ENCODE results near the gene IL36B.
A peak's percentile ranks its signal among the peaks of the same experiment; 100 is the strongest.

The IL36B gene

GRCh38 chr2:112996635-112997034 is 56.0 kb downstream of the IL36B start:
- Histone ChIP-seq H3K27ac (no peak overlapping the region), H3K4me1 (peaks cover 0 to 9% (median 7%) of the 10 kb centered on the region in 10 experiments; a peak in 16 of 20 replicates), H3K4me2 (peak overlapping the region in 8 of 11 experiments; percentile 38 to 65 (median 44); a peak in 15 of 22 replicates), H3K27me3 (no peaks in the 10 kb centered on the region), H3K9me3 (replicated peaks in 1 of 11) (peaks cover 26 to 45% (median 36%) of the 10 kb centered on the region in 11 experiments), H3K4me3 (no peak overlapping the region), H4K20me1 (no peaks in the 10 kb centered on the region), H3K9ac (no peak overlapping the region), H3K36me3 (no peaks in the 10 kb centered on the region)
- TF ChIP-seq Cebpa-rat (IDR thresholded peaks at IDR 0.05): no peak

GRCh38 chr2:112995346-112995920 is 57.2 kb downstream of the IL36B start:
- peaks cover 21 to 43% (median 30%) of the 10 kb centered on the region in 11 experiments for H3K9me3 ChIP-seq (replicated peaks in 1 of 11)
- no peaks in the 10 kb centered on the region for H3K27me3 ChIP-seq
- H3K4me3 ChIP-seq: no peak overlapping the region
- no peaks in the 10 kb centered on the region for H4K20me1 ChIP-seq
- H3K9ac ChIP-seq: no peak overlapping the region
- no peak overlapping the region for H3K4me2 ChIP-seq
- no peak for TF ChIP-seq Cebpa-rat (IDR thresholded peaks at IDR 0.05)
- H3K36me3 ChIP-seq: no peaks in the 10 kb centered on the region
- no peak overlapping the region for H3K27ac ChIP-seq
- peaks cover 0 to 9% (median 7%) of the 10 kb centered on the region in 10 experiments; a peak in 16 of 20 replicates for H3K4me1 ChIP-seq

GRCh38 chr2:112994648-112995047 is 58.0 kb downstream of the IL36B start:
- no peak for TF ChIP-seq Cebpa-rat (IDR thresholded peaks at IDR 0.05)
- H3K27me3 ChIP-seq: no peaks in the 10 kb centered on the region
- no peak overlapping the region for H3K27ac ChIP-seq
- no peak overlapping the region for H3K4me2 ChIP-seq
- no peaks in the 10 kb centered on the region for H3K36me3 ChIP-seq
- H4K20me1 ChIP-seq: no peaks in the 10 kb centered on the region
- H3K4me1 ChIP-seq: peaks cover 0 to 9% (median 7%) of the 10 kb centered on the region in 10 experiments; a peak in 16 of 20 replicates
- H3K4me3 ChIP-seq: no peak overlapping the region
- peaks cover 17 to 40% (median 26%) of the 10 kb centered on the region in 11 experiments for H3K9me3 ChIP-seq (replicated peaks in 1 of 11)
- no peak overlapping the region for H3K9ac ChIP-seq

GRCh38 chr2:112993831-112994230 is 58.8 kb downstream of the IL36B start:
- no peak for TF ChIP-seq Cebpa-rat (IDR thresholded peaks at IDR 0.05)
- Histone ChIP-seq H3K4me2 (no peak overlapping the region), H3K27me3 (no peaks in the 10 kb centered on the region), H3K36me3 (no peaks in the 10 kb centered on the region), H3K4me3 (no peak overlapping the region), H3K9ac (no peak overlapping the region), H3K9me3 (replicated peaks in 1 of 11) (peaks cover 18 to 41% (median 26%) of the 10 kb centered on the region in 11 experiments; a peak in 21 of 22 replicates), H4K20me1 (no peaks in the 10 kb centered on the region), H3K27ac (no peak overlapping the region), H3K4me1 (peaks cover 0 to 9% (median 7%) of the 10 kb centered on the region in 10 experiments; a peak in 16 of 20 replicates)

GRCh38 chr2:112989611-112990010 is 63.1 kb downstream of the IL36B start:
- H3K4me1 ChIP-seq: no peaks in the 10 kb centered on the region; a peak in 1 of 20 replicates
- peaks cover 20 to 51% (median 29%) of the 10 kb centered on the region in 11 experiments; a peak in 21 of 22 replicates for H3K9me3 ChIP-seq (replicated peaks in 1 of 11)
- H3K4me3 ChIP-seq: no peak overlapping the region
- no peak overlapping the region for H3K4me2 ChIP-seq
- no peaks in the 10 kb centered on the region for H4K20me1 ChIP-seq
- H3K27me3 ChIP-seq: no peaks in the 10 kb centered on the region
- TF ChIP-seq Cebpa-rat (IDR thresholded peaks at IDR 0.05): no peak
- H3K36me3 ChIP-seq: no peaks in the 10 kb centered on the region
- no peak overlapping the region for H3K27ac ChIP-seq
- no peak overlapping the region for H3K9ac ChIP-seq

GRCh38 chr2:112985090-112985489 is 67.6 kb downstream of the IL36B start:
- peaks cover 8 to 22% (median 14%) of the 10 kb centered on the region in 11 experiments; a peak in 16 of 22 replicates for H3K9me3 ChIP-seq (replicated peaks in 1 of 11)
- no peak overlapping the region for H3K9ac ChIP-seq
- H3K36me3 ChIP-seq: no peaks in the 10 kb centered on the region
- no peak overlapping the region for H3K4me2 ChIP-seq
- no peak overlapping the region for H3K27ac ChIP-seq
- no peaks in the 10 kb centered on the region for H3K27me3 ChIP-seq
- no peaks in the 10 kb centered on the region; a peak in 1 of 20 replicates for H3K4me1 ChIP-seq
- TF ChIP-seq Cebpa-rat (IDR thresholded peaks at IDR 0.05): no peak
- no peak overlapping the region for H3K4me3 ChIP-seq
- no peaks in the 10 kb centered on the region for H4K20me1 ChIP-seq

DNA sequence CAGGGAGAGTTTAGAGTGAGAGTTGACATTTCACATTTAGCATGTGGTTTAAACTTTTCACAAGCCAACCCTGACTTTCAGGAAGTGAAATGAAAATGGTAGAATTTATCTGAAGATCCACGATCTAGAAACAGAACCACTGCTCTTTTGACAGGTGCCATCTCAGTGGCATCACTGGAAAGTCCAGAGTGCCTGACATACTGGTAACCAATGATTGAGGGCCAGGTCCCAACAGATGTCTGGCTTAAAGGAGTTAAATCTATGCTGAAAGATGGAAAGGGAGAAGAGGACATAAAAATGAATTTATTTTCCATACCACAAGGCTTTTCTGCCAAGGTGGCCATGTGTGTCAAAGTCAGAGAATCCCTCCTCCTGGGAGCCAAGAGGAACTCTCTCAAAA is 72.1 kb downstream of the IL36B start:
- no peak overlapping the region for H3K9ac ChIP-seq
- H3K27me3 ChIP-seq: no peaks in the 10 kb centered on the region
- no peak overlapping the region for H3K4me2 ChIP-seq
- H3K4me1 ChIP-seq: peaks cover 0 to 10% (median 0%) of the 10 kb centered on the region in 10 experiments; a peak in 4 of 20 replicates
- H3K36me3 ChIP-seq: no peaks in the 10 kb centered on the region
- no peak overlapping the region for H3K4me3 ChIP-seq
- H4K20me1 ChIP-seq: no peaks in the 10 kb centered on the region
- TF ChIP-seq Cebpa-rat (IDR thresholded peaks at IDR 0.05): no peak
- H3K9me3 ChIP-seq (replicated peaks in 1 of 11): no peaks in the 10 kb centered on the region
- H3K27ac ChIP-seq: no peak overlapping the region

DNA sequence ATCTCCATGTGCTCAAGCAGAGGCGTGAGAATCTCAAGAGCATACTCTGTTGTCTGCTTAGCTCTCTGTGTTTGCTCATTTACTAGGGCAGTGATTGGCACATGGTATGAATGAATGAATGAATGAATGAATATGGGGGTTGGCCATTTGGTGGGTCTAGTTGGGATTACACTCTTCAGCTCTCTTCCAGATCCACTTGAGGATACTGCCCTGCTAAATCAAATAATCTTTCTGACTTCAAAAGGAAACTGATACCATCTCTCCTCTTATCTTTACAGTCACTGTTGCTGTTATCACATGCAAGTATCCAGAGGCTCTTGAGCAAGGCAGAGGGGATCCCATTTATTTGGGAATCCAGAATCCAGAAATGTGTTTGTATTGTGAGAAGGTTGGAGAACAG is 72.9 kb downstream of the IL36B start:
- no peak overlapping the region for H3K4me2 ChIP-seq
- no peaks in the 10 kb centered on the region for H3K27me3 ChIP-seq
- TF ChIP-seq Cebpa-rat (IDR thresholded peaks at IDR 0.05): no peak

DNA sequence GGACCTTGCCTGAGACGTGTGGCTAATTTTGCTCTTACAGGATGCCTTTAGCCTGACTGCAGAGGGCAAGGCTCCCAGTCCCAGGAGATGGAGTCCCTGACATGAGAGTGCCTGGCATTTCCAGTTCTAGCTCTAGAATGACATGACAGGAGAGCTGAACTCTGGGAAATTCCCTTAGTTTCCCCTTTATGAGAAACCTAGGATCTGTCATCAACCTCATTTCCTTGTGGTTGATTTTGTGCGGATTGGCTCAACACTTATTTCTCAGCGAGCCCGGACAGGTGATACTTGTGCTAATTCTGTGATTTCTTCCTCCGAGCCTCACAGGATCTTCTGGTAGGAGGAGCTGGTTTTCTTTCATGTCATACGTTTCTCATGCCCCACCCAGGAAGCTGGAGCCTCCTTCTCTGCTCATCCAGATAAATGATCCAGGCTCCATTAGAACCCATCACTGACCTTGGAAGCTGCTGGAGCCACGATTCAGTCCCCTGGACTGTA is 75.1 kb downstream of the IL36B start, which contains the start of gene IL36G:
Gene IL36G, plus strand, starts transcription at position 448 of the 498 bp plus-strand sequence. CDS start 633 bp downstream, outside the sequence.
- Histone ChIP-seq H3K27me3 (no peaks in the 10 kb centered on the region), H3K27ac (no peak within 1 kb of the TSS), H3K9ac (no peak within 1 kb of the TSS), H3K9me3 (replicated peaks in 1 of 11) (no peaks in the 10 kb centered on the region), H3K4me1 (peaks cover 0 to 10% (median 0%) of the 10 kb centered on the region in 10 experiments; a peak in 3 of 20 replicates), H3K4me2 (peak within 1 kb of the TSS in 3 of 11 experiments; percentile 21 to 49 (median 24); a peak in 3 of 22 replicates), H3K4me3 (no peak within 1 kb of the TSS), H4K20me1 (no peaks in the 10 kb centered on the region), H3K36me3 (no peaks in the 10 kb centered on the region)
- no peak for TF ChIP-seq Cebpa-rat (IDR thresholded peaks at IDR 0.05)

More for the DNA sequence above, 72.9 kb downstream of the IL36B start:
- Histone ChIP-seq H3K4me1 (peaks cover 0 to 10% (median 0%) of the 10 kb centered on the region in 10 experiments; a peak in 3 of 20 replicates), H4K20me1 (no peaks in the 10 kb centered on the region), H3K4me3 (no peak overlapping the region), H3K9ac (no peak overlapping the region), H3K27ac (no peak overlapping the region), H3K36me3 (no peaks in the 10 kb centered on the region), H3K9me3 (replicated peaks in 1 of 11) (no peaks in the 10 kb centered on the region)

Measured in BLaER1 treated with 17β-estradiol and CSF1 and Interleukin-3, amounts not matched to agents 10 nM and 100 nM (cell line).